ENCODE data around the gene B3GALNT1.
A peak's percentile ranks its signal among the peaks of the same experiment; 100 is the strongest.

The B3GALNT1 gene

GRCh38 chr3:161104561-161105551 lies at the start of gene B3GALNT1:
TSS of gene B3GALNT1 (minus strand) at chr3:161105349. CDS start at chr3:161086754, 18,595 bp downstream.
- peak; percentile 34 for DNase-seq

GRCh38 chr3:161153480-161153879 lies 48.3 kb upstream of the B3GALNT1 start:
- DNase-seq = no peak

GRCh38 chr3:161150001-161150525 lies 44.9 kb upstream of the B3GALNT1 start:
- no peak for DNase-seq

- no peak for DNase-seq
Observed at GRCh38 chr3:161149529-161149928, 44.4 kb upstream of the B3GALNT1 start.

GRCh38 chr3:161148832-161149475 lies 43.8 kb upstream of the B3GALNT1 start:
- no peak for DNase-seq

- no peak for DNase-seq
Observed at GRCh38 chr3:161142486-161142885, 37.3 kb upstream of the B3GALNT1 start.

GRCh38 chr3:161139686-161140085 lies 34.5 kb upstream of the B3GALNT1 start:
- DNase-seq = no peak

GRCh38 chr3:161137260-161137659 lies 32.1 kb upstream of the B3GALNT1 start:
- DNase-seq = no peak

- no peak for DNase-seq
Observed at GRCh38 chr3:161132391-161132790, 27.2 kb upstream of the B3GALNT1 start.

GRCh38 chr3:161126495-161126894 lies 21.3 kb upstream of the B3GALNT1 start:
- no peak for DNase-seq

- no peak for DNase-seq
Observed at GRCh38 chr3:161117646-161118045, 12.5 kb upstream of the B3GALNT1 start.

- DNase-seq = no peak
Observed at GRCh38 chr3:161108840-161109239, 3.7 kb upstream of the B3GALNT1 start.

- DNase-seq = no peak
Observed at GRCh38 chr3:161107311-161107710, 2.2 kb upstream of the B3GALNT1 start.

- DNase-seq = no peak
Observed at GRCh38 chr3:161103776-161104385, 1.3 kb downstream of the B3GALNT1 start.

- no peak for DNase-seq
Observed at GRCh38 chr3:161101609-161102008, 3.5 kb downstream of the B3GALNT1 start.

- no peak for DNase-seq
Observed at GRCh38 chr3:161100994-161101393, 4.2 kb downstream of the B3GALNT1 start.

GRCh38 chr3:161096771-161097367 lies 8.3 kb downstream of the B3GALNT1 start:
- no peak for DNase-seq

- no peak for DNase-seq
Observed at GRCh38 chr3:161093895-161094294, 11.3 kb downstream of the B3GALNT1 start.

- DNase-seq = no peak
Observed at GRCh38 chr3:161084277-161084676, 20.9 kb downstream of the B3GALNT1 start.

- DNase-seq = no peak
Observed at GRCh38 chr3:161083131-161083530, 22.0 kb downstream of the B3GALNT1 start.

GRCh38 chr3:161082063-161082462 lies 23.1 kb downstream of the B3GALNT1 start:
- no peak for DNase-seq

GRCh38 chr3:161081633-161082032 lies 23.5 kb downstream of the B3GALNT1 start:
- no peak for DNase-seq

GRCh38 chr3:161073181-161073580 lies 32.0 kb downstream of the B3GALNT1 start:
- no peak for DNase-seq
